Erythroblast (primary cell): ENCODE data around the gene DPF3.

Experiments
- GATA1 ChIP-seq: IDR thresholded peaks from 2 replicates; pipeline ENCODE4 v1.6.1; 2011; ENCODE audit warnings: low read depth, mild to moderate bottlenecking, control low read depth, low read length, moderate library complexity
- POLR2A ChIP-seq: IDR thresholded peaks from 2 replicates; pipeline ENCODE4 v1.6.1; 2011; ENCODE audit warnings: mild to moderate bottlenecking, low read length

DNA sequence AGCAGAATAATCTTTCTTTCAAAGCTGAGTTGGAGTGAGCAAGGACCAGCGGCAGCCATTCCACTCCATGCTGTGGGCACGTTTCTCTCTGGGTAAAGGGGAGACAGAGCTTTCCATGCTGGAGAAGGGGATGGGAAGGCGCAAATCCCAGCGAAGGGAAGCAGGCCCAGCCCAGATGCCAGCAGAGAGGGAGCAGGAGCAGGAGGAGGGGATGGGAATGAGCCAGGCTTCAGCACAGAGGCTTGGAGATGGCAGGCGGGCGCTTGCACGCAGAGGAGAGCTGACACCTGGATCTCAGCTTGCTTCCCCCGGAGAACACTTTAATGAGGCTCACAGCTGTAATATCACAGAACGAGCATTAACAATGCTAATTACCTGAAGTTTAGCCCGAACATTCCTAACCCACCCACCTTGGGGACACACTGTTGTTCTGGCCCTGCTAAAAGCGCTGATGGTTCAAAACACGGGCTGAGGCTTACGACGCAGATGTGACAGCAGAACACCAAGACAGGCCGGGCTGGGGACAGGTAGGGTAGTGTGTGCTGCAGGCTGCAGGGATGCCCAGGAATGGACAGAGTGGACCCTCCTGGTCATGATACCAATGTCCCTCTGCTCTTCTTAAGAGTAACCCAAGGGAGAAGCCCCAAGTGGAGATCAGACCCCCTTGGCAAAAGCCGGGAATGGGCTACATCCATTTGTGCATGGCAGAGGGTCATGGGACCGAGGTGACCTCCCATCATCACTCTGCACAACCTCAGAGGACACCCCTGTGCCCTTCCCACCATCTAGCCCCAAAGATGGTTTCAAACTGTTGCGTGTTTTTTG lies 288.6 kb downstream of the DPF3 start:
- TF ChIP-seq POLR2A (no peak), GATA1 (no peak)
